A673 (cell line): ENCODE measurements around the gene VMAC. TPM values are rescaled to one million over a fixed set of nuclear protein-coding genes. Genes with fewer than 3 reads are reported as not detected.

Source experiments
- BruUV-seq: library from RNA; stranded (reverse); fragments of 400-500 nt; replicated peaks from 2 replicates; lab custom pipeline; 2021; lab: Mats Ljungman, UMichigan
- CTCF ChIA-PET: fragments of 300-600 bp; sonication (Branson Sonifier 250); formaldehyde crosslinking; loops from one replicate; lab custom pipeline; 2022; ENCODE audit warnings: antibody characterized with exemption; lab: Charles Lee
- POLR2A ChIA-PET: fragments of 300-600 bp; sonication (Branson Sonifier 250); formaldehyde crosslinking; loops from one replicate; lab custom pipeline; 2022; ENCODE audit warnings: antibody characterized with exemption; ENCODE audit not compliant: low non-redundant PET; lab: Charles Lee
- DNase-seq: peaks from one replicate; pipeline ENCODE4 v3.0.0-alpha.2; 2015; ENCODE audit warnings: low spot score
- H3K27ac ChIP-seq: fragments of 200-600 bp; sonication (generic); 2 replicates; pipeline ENCODE4 v1.5.1; 2016; ENCODE audit warnings: mixed run types, low read depth, mild to moderate bottlenecking, mixed read lengths, antibody characterized with exemption, low read length; ENCODE audit not compliant: poor library complexity, severe bottlenecking
- H3K27me3 ChIP-seq: fragments of 200-600 bp; sonication (generic); replicated peaks from 2 replicates; pipeline ENCODE4 v1.6.1; 2017; ENCODE audit warnings: mixed run types, low read depth, mild to moderate bottlenecking, mixed read lengths, antibody characterized with exemption, low read length; ENCODE audit not compliant: insufficient read depth, poor library complexity
- H3K36me3 ChIP-seq: fragments of 200-600 bp; sonication (generic); 2 replicates; pipeline ENCODE4 v1.6.1; 2016; ENCODE audit warnings: mixed run types, mild to moderate bottlenecking, mixed read lengths, antibody characterized with exemption, low read length; ENCODE audit not compliant: insufficient read depth, poor library complexity, severe bottlenecking
- H3K4me1 ChIP-seq: fragments of 200-600 bp; sonication (generic); 2 replicates; pipeline ENCODE4 v1.6.1; 2017; ENCODE audit warnings: mixed run types, mild to moderate bottlenecking, mixed read lengths, antibody characterized with exemption, low read length; ENCODE audit not compliant: insufficient read depth, poor library complexity, severe bottlenecking
- H3K4me3 ChIP-seq: fragments of 200-600 bp; sonication (generic); 2 replicates; pipeline ENCODE4 v1.5.1; 2016; ENCODE audit warnings: low read depth, mixed run types, mild to moderate bottlenecking, mixed read lengths, low read length; ENCODE audit not compliant: poor library complexity, severe bottlenecking
- H3K9me3 ChIP-seq: fragments of 200-600 bp; sonication (generic); 2 replicates; pipeline ENCODE4 v1.6.1; 2016; ENCODE audit warnings: mixed run types, low read depth, mild to moderate bottlenecking, mixed read lengths, antibody characterized with exemption, low read length; ENCODE audit not compliant: poor library complexity, severe bottlenecking
- EZH2 ChIP-seq: fragments of 200-600 bp; sonication (generic); IDR thresholded peaks from 2 replicates; pipeline ENCODE4 v1.6.1; 2017; ENCODE audit warnings: borderline replicate concordance, low read depth, mild to moderate bottlenecking, mixed read lengths, antibody characterized with exemption, low read length; ENCODE audit not compliant: poor library complexity, severe bottlenecking
- intact Hi-C: fragments of 100-400 bp; cut with micrococcal nuclease; formaldehyde crosslinking; loops from one replicate; pipeline ENCODE4 v1.10.0; 2022; ENCODE audit not compliant: unreplicated experiment
- total RNA-seq: library from RNA; stranded (reverse); gene quantifications from 2 replicates; pipeline ENCODE4 v1.2.3, GENCODE V29; 2021
- TF ChIP-seq, protein P1 (sequence below): fragments of 300-800, 200-600 bp; sonication (generic); conservative IDR thresholded peaks from 2 replicates; pipeline ENCODE4 v1.5.1; 2017; ENCODE audit warnings: low read depth, mild to moderate bottlenecking, antibody characterized with exemption, low read length, moderate library complexity, mixed read lengths

Gene VMAC
- total RNA-seq, 1 experiment from 2014 or later: 0.67 TPM

DNA sequence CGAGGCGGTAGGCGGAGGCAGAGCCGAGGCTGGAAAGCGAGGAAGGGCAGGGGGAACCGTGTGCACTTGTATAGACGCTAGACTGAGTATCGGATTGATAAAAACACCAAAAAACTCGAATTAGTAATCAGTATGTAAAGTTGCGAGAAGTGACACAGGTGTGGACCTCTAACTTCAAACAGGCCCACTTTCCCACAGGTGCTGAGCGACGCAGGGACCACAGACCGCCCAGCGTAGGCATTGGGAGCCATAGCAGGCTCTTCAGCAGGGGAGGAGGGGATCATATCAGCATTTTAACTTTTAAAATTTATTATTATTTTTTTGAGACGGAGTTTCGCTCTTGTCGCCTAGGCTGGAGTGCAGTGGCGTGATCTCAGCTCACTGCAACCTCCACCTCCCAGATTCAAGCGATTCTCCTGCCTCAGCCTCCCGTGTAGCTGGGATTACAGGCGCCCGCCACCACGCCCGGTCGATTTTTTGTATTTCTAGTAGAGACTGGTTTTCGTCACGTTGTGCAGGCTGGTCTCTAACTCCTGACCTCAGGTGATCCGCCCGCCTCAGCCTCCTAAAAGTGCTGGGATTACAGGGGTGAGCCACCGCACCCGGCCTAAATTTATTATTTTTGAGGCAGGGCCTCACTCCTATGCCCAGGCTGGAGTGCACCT lies 574 bp downstream of the VMAC start:
- intact Hi-C loops: no loop called here
- CTCF ChIA-PET: interaction anchor here (2.0 kb wide), 1 partner anchor 101 kb away, joined by 16 read pairs; the partner anchor contains the start of gene NRTN
- H3K4me3 ChIP-seq: peak overlapping the region; percentile 95
- peaks cover 4% of the 10 kb centered on the region for H3K36me3 ChIP-seq
- no peaks in the 10 kb centered on the region for H3K27me3 ChIP-seq
- DNase-seq: no peak
- BruUV-seq: no TSS peak
- POLR2A ChIA-PET: interaction anchor here (1.3 kb wide), 1 partner anchor 77 kb away, joined by 6 read pairs; no protein-coding TSS in a partner anchor
- H3K27ac ChIP-seq: peak overlapping the region; percentile 64
- no peaks in the 10 kb centered on the region for H3K9me3 ChIP-seq
- TF ChIP-seq EZH2: no peak
- TF ChIP-seq, protein P1, sequence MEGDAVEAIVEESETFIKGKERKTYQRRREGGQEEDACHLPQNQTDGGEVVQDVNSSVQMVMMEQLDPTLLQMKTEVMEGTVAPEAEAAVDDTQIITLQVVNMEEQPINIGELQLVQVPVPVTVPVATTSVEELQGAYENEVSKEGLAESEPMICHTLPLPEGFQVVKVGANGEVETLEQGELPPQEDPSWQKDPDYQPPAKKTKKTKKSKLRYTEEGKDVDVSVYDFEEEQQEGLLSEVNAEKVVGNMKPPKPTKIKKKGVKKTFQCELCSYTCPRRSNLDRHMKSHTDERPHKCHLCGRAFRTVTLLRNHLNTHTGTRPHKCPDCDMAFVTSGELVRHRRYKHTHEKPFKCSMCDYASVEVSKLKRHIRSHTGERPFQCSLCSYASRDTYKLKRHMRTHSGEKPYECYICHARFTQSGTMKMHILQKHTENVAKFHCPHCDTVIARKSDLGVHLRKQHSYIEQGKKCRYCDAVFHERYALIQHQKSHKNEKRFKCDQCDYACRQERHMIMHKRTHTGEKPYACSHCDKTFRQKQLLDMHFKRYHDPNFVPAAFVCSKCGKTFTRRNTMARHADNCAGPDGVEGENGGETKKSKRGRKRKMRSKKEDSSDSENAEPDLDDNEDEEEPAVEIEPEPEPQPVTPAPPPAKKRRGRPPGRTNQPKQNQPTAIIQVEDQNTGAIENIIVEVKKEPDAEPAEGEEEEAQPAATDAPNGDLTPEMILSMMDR: no peak
- H3K4me1 ChIP-seq: peaks cover 8% of the 10 kb centered on the region

DNA sequence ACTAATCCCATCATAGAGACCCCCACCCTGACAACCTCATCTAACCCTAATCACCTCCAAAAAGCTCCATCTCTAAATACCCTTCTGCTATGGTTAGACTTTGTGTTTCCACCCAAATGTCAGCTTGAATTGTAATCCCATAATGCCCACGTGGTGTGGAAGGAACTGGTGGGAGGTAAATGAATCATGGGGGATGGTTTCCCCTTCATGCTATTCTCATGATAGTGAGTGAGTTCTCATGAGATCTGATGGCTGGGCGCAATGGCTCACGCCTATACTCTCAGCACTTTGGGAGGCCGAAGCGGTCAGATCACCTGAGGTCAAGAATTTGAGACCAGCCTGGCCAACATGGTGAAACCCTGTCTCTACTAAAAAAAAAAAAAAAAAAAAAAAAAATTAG lies 2.6 kb downstream of the VMAC start:
- H3K9me3 ChIP-seq: no peaks in the 10 kb centered on the region
- ChIA-PET POLR2A (no interaction called here), CTCF (no interaction called here)
- H3K27ac ChIP-seq: no peak overlapping the region
- BruUV-seq: no TSS peak
- TF ChIP-seq, protein P1: no peak
- no peaks in the 10 kb centered on the region for H3K27me3 ChIP-seq
- H3K36me3 ChIP-seq: no peaks in the 10 kb centered on the region
- intact Hi-C loops: no loop called here
- peak; percentile 39 for DNase-seq
- H3K4me1 ChIP-seq: peaks cover 7% of the 10 kb centered on the region
- no peak overlapping the region for H3K4me3 ChIP-seq

DNA sequence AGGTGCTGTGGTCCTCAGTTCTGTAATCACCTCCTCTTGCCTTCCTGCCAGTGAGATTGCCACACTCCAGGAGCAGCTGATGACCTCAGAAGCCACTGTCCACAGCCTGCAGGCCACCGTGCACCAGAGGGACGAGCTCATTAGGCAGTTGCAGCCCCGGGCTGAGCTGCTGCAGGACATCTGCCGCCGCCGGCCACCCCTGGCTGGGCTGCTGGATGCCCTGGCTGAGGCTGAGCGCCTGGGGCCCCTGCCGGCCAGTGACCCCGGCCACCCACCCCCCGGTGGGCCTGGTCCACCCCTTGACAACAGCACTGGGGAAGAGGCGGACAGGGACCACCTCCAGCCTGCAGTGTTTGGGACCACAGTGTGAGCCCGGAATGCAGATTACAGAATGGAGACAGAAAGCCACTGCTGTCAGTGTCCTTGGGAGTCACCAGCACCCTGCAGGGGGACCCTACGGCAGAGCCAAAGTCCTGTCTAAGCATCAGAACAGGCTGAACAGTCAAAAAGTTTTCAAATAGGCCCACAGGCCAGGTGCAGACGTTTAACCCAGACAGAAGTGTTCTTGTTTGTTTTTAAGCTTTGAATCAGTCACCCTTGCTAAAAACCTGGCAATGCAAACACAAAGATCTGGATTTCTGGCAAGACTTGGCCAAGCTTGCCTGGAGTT lies 4.2 kb downstream of the VMAC start:
- Histone ChIP-seq H3K4me3 (no peak overlapping the region), H3K36me3 (no peaks in the 10 kb centered on the region), H3K4me1 (no peaks in the 10 kb centered on the region), H3K27me3 (no peaks in the 10 kb centered on the region), H3K9me3 (no peaks in the 10 kb centered on the region), H3K27ac (no peak overlapping the region)
- intact Hi-C loops: no loop called here
- DNase-seq: no peak
- TF ChIP-seq EZH2: no peak
- TF ChIP-seq, protein P1: no peak
- CTCF ChIA-PET: no interaction called here
- BruUV-seq: no TSS peak
- POLR2A ChIA-PET: no interaction called here
